Motor neuron (in vitro differentiated cells): ENCODE data around the gene ZNF468. TPM values are rescaled to one million over a fixed set of nuclear protein-coding genes. Genes with fewer than 3 reads are reported as not detected.
"Not testable (repeated sequence)": the region's sequence is repeated elsewhere in the genome, so short reads cannot be mapped to it uniquely, and the experiment has no call there.

ENCODE experiments used
- ATAC-seq, 8 experiments: fragments of 200-7000 bp; cut with Tn5 transposase; replicated peaks in 6 of 8; 2 replicates each; pipeline ENCODE4 v1.8.0; 2021; ENCODE audit warnings: mild to moderate bottlenecking in 8 of 8, moderate library complexity in 8 of 8
- H3K27ac ChIP-seq, 2 donors: fragments of 250-450 bp; sonication (Bioruptor Pico); 2 replicates each; pipeline ENCODE4 v1.9.0; 2021; ENCODE audit warnings: antibody characterized with exemption in 2 of 2, mild to moderate bottlenecking in 2 of 2, moderate library complexity in 1 of 2
- H3K4me1 ChIP-seq, 2 donors: fragments of 250-450 bp; sonication (Bioruptor Pico); replicated peaks in 1 of 2; 2 replicates each; pipeline ENCODE4 v1.6.1; 2021; ENCODE audit warnings: antibody characterized with exemption in 2 of 2, mild to moderate bottlenecking in 2 of 2, moderate library complexity in 1 of 2
- H3K4me3 ChIP-seq, 5 donors: fragments of 250-450 bp; sonication (Bioruptor Pico); 2 replicates each; pipeline ENCODE4 v1.9.0; 2021; ENCODE audit warnings: antibody characterized with exemption in 5 of 5, mild to moderate bottlenecking in 5 of 5, moderate library complexity in 4 of 5
- WGBS, 10 experiments: fragments of 450-650 bp; shearing (Covaris generic); methylation state at CpG; one replicate each; pipeline ENCODE4 v1.0.0; 2022; 5-methylcytosine and 5-hydroxymethylcytosine counted together
- in situ Hi-C, 9 experiments: fragments of 400-800 bp; cut with MboI; loops; one replicate each; pipeline ENCODE4 v1.15.0; 2021; ENCODE audit warnings: low sequenced_read_pairs in 9 of 9, low pct_unique_long_range_greater_than_20kb in 2 of 9; ENCODE audit not compliant: unreplicated experiment in 9 of 9
- total RNA-seq, 8 experiments: library from RNA; unstranded; fragments of 300-600 nt; gene quantifications; 2 replicates each; pipeline versions ENCODE4 v1.2.3 to v1.2.4, GENCODE V29; 2022

ZNF468 gene
- total RNA-seq, 8 experiments from 2014 or later = 8.2 to 29.5 (median 20.1) TPM

DNA sequence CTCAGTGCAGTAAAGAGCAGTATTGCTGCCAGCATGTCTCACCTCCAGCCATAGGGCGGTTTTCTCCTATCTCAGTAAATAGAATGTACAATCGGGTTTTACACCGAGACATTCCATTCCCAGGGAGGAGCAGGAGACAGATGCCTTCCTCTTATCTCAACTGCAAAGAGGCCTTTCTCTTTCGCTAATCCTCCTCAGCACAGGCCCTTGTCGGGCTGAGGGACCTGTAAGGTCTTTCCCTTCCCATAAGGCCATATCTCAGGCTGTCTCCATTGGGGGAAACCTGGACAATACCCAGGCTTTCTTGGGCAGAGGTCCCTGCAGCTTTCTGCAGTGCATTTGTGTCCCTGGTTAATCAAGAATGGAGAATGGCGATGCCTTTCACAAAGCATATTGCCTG lies 15.6 kb upstream of the ZNF468 start:
- in situ Hi-C loops, H3K4me3 ChIP-seq, ATAC-seq, H3K4me1 ChIP-seq, H3K27ac ChIP-seq: not testable (repeated sequence)
- WGBS, 10 experiments = 50 to 75% (median 68%) methylated on average over 1 to 2 of the region's 6 CpGs; no CpG with 5 or more reads in 6 of the 10 experiments

DNA sequence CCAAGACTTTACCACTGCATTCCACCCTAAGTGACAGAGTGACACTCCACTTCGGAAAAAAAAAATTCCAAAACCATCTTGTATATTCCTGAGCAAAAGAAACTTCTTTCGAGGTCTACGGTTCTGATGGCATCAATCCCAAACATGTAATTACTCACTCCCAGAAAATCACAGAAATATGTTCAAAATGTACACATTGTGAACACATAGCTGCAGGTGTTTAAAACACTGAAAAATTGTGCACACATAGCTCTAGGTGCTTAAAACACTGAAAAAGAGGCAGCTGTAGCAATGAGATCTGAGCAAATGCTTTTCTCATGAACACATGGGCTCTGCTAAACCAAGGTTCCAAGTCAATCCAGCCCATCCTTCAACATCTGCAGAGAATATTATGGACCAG lies 14.0 kb upstream of the ZNF468 start:
- 32 to 100% (median 88%) methylated on average over 1 to 3 of the region's 3 CpGs; no CpG with 5 or more reads in 2 of the 10 experiments for WGBS, 10 experiments
- in situ Hi-C loops = no loop called here
- ATAC-seq = no peak
- Histone ChIP-seq H3K4me1 (peaks cover 0 to 4% of the 10 kb centered on the region in 2 donors), H3K27ac (no peak overlapping the region), H3K4me3 (no peak overlapping the region)

DNA sequence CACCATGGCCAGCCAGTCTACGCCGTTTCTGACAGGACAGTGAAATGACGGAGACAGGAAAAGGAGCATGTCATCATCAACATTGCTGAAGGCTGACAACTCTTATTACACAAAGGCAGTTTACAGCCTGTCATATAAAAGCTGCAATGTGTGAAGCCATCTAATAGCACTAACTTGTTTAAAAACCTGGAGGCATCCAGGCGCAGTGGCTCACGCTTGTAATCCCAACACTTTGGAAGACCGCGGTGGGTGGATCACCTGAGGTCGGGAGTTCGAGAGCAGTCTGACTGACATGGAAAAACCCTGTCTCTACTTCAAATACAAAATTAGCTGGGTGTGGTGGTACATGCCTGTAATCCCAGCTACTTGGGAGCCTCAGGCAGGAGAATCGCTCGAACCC lies 10.6 kb upstream of the ZNF468 start:
- in situ Hi-C loops, H3K4me3 ChIP-seq, ATAC-seq, H3K27ac ChIP-seq, H3K4me1 ChIP-seq: not testable (repeated sequence)
- WGBS, 10 experiments = 50 to 100% (median 100%) methylated on average over 2 to 10 of the region's 11 CpGs; no CpG with 5 or more reads in 4 of the 10 experiments

DNA sequence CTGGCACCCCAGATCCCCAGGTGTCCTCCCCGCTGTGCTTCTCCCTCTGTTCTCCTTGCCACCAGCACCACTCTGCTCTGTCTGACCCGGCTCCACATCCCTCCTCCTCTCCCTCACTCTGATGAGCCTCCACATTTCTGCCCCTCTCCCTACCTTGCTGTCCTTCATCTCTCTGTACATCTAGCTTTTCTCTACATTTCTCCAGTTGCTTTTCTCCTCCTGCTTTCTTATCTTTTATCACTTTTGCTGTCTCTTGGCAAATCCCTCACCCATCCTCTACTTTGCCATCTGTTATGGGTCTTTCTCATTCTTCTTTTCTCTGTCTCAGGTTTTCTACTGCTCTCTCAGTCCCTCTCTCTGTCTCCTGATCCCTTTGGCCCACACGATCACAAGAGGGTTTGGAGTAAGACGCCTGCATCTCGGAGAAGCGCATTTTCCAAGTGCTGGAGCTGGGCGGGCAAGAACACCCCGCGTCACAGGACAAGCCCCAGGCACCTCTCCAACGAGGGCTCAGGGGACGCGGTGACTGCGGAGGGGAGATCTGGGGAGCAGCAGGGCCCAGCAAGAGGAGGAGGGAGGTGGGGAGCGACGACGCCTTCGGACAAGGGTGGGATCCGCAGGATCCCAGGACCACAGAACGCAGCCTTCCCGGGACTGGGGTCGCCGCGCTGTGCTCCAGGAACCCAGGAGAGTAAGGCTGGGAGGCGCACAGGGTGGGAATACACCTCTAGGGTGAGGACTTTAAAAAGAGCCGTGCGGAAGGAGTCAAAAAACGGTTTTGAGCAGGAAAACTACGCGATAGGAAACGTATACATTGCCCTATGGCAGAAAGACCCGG lies 660 bp downstream of the ZNF468 start:
- H3K4me1 ChIP-seq, H3K27ac ChIP-seq, in situ Hi-C loops: not testable (repeated sequence)
- 0 to 10% (median 0%) methylated on average over 1 to 4 of the region's 31 CpGs; no CpG with 5 or more reads in 4 of the 10 experiments for WGBS, 10 experiments
- peak; percentile 38 to 53 (median 45) for ATAC-seq
- peak overlapping the region; percentile 45 to 68 (median 61) for H3K4me3 ChIP-seq

DNA sequence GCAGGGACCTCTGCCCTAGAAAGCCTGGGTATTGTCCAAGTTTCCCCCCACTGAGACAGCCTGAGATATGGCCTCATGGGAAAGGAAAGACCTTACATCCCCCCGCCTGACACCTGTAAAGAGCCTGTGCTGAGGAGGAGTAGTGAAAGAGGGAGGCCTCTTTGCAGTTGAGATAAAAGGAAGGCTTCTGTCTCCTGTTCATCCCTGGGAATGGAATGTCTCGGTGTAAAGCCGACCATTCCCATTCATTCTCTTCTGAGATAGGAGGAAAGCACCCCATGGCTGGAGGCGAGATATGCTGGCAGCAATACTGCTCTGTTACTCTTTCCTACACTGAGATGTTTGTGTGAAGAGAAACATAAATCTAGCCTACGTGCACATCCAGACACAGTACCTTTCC lies 10.1 kb downstream of the ZNF468 start:
- H3K4me1 ChIP-seq, ATAC-seq, H3K27ac ChIP-seq, in situ Hi-C loops, H3K4me3 ChIP-seq: not testable (repeated sequence)
- WGBS, 10 experiments = 90 to 100% (median 93%) methylated on average over 2 to 3 of the region's 5 CpGs; no CpG with 5 or more reads in 7 of the 10 experiments

DNA sequence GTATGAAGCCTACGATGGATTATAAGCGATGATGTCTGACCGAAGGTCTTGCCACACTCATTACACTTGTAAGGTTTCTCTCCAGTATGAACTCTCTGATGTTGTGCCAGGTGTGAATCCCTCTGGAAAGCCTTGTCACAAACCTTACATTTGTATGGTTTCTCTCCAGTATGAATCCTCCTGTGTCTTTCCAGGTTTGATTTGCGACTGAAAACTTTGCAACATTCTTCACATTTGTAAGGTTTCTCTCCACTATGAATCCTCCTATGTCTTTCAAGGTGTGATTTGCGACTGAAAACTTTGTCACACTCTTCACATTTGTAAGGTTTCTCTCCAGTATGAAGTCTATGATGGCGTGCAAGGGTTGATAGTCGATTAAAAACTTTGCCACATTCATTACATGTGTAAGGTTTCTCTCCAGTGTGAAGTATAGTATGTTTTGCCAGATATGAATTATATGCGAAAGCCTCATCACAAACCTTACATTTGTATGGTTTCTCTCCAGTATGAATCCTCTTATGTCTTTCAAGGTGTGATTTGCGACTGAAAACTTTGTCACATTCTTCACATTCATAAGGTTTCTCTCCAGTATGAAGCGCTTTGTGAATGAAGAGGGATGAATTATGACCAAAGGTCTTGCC lies 16.5 kb downstream of the ZNF468 start:
- ATAC-seq, H3K27ac ChIP-seq, in situ Hi-C loops, H3K4me1 ChIP-seq, H3K4me3 ChIP-seq: not testable (repeated sequence)
- 80 to 100% (median 93%) methylated on average over 2 to 9 of the region's 10 CpGs for WGBS, 10 experiments

DNA sequence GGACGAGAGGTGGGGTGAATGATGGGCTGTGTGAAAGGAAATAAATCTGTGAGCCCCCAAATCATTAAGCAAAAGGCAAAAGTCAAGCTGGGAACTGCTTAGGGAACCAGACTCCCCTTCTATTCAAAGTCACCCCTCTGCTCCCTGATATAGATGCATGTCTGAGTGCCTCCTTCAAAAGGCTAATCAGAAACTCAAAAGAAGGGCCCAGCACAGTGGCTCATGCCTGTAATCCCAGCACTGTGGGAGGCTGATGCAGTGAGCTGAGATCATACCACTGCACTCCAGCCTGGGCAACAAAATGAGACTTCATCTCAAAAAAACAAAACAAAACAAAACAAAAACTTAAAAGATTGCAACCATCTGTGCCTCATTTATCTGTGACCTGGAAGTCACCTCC lies 23.1 kb downstream of the ZNF468 start:
- peak overlapping the region; percentile 18 to 19 for H3K27ac ChIP-seq
- in situ Hi-C loops, H3K4me1 ChIP-seq, H3K4me3 ChIP-seq: not testable (repeated sequence)
- WGBS, 10 experiments = 0 to 20% methylated on average over 1 of the region's 1 CpG; no CpG with 5 or more reads in 8 of the 10 experiments
- peak in 5 of 8 experiments; percentile 29 to 82 (median 77) for ATAC-seq

DNA sequence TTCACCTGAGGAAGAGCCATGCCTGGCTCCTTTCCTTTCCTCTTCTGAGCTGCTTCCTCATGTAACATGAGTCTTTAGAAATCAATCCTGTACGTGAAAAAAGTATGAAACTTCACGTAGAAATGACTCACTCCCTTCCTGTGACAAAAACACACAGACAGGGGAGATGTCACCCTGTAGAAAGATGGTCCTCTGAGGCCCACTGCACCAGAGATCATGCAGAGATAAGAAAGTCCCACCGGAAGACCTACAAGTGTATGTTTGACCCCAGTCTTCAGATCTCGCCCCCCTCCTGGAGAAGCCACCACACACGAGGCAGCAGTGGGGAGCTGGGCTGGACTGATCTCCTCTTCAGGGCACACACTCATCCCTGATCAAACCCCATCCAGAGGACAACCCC lies 23.9 kb downstream of the ZNF468 start:
- H3K4me3 ChIP-seq, ATAC-seq, H3K27ac ChIP-seq, H3K4me1 ChIP-seq, in situ Hi-C loops: not testable (repeated sequence)
- WGBS, 10 experiments = 21 to 90% (median 71%) methylated on average over 2 to 4 of the region's 5 CpGs; no CpG with 5 or more reads in 4 of the 10 experiments

DNA sequence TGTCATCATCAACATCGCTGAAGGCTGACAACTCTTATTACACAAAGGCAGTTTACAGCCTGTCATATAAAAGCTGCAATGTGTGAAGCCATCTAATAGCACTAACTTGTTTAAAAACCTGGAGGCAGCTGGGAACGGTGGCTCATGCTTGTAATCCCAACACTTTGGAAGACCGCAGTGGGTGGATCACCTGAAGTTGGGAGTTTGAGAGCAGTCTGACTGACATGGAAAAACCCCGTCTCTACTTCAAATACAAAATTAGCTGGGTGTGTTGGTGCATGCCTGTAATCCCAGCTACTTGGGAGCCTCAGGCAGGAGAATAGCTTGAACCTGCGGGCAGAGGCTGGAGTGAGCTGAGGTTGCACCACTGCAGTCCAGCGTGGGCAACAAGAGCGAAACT lies 27.6 kb downstream of the ZNF468 start:
- H3K4me3 ChIP-seq, ATAC-seq, in situ Hi-C loops, H3K4me1 ChIP-seq, H3K27ac ChIP-seq: not testable (repeated sequence)
- 51 to 84% (median 79%) methylated on average over 1 to 4 of the region's 7 CpGs; no CpG with 5 or more reads in 4 of the 10 experiments for WGBS, 10 experiments

DNA sequence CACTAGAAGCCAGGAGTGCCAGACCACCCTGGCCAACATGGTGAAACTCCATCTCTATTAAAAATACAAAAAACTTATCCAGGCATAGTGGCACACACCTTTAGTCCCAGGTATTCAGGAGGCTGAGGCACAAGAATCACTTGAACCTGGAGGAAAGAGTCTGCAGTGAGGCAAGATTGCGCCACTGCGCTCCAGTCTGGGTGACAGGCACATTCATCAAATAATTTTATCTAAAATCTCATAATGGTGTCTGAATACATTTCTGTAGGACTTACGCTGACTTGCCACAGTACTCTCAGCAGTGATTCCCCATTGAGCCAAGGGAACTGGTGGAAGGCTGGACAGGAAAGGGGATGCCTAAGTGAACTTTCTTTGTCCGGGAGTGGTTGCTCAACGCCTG lies 31.7 kb downstream of the ZNF468 start:
- no peak for ATAC-seq
- H3K27ac ChIP-seq = no peak overlapping the region

DNA sequence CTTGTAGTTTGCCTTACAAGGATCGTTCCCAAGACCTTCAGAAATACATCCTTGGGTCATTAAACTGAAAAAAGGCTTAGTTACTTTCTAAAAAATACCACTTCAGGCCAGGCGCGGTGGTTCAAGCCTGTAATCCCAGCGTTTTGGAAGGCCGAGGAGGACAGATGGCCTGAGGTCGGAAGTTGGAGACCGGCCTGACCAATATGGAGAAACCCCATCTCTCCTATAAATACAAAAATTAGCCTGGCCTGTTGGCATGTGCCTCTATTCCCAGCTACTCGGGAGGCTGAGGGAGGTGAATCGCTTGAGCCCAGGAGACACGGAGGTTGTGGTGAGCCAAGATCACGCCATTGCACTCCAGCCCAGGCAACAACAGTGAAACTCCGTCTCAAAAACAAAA lies 33.7 kb downstream of the ZNF468 start:
- ATAC-seq = no peak
- WGBS, 10 experiments = 28 to 100% (median 91%) methylated on average over 1 to 11 of the region's 12 CpGs; no CpG with 5 or more reads in 1 of the 10 experiments
- no peak overlapping the region for H3K4me3 ChIP-seq
- H3K27ac ChIP-seq = no peak overlapping the region
- peaks cover 0 to 4% of the 10 kb centered on the region in 2 donors for H3K4me1 ChIP-seq
- in situ Hi-C loops = no loop called here

More for the DNA sequence above, 31.7 kb downstream of the ZNF468 start:
- WGBS, 10 experiments = 62 to 100% (median 90%) methylated on average over 1 to 5 of the region's 5 CpGs
- in situ Hi-C loops = no loop called here
- Histone ChIP-seq H3K4me1 (no peaks in the 10 kb centered on the region), H3K4me3 (no peak overlapping the region)

DNA sequence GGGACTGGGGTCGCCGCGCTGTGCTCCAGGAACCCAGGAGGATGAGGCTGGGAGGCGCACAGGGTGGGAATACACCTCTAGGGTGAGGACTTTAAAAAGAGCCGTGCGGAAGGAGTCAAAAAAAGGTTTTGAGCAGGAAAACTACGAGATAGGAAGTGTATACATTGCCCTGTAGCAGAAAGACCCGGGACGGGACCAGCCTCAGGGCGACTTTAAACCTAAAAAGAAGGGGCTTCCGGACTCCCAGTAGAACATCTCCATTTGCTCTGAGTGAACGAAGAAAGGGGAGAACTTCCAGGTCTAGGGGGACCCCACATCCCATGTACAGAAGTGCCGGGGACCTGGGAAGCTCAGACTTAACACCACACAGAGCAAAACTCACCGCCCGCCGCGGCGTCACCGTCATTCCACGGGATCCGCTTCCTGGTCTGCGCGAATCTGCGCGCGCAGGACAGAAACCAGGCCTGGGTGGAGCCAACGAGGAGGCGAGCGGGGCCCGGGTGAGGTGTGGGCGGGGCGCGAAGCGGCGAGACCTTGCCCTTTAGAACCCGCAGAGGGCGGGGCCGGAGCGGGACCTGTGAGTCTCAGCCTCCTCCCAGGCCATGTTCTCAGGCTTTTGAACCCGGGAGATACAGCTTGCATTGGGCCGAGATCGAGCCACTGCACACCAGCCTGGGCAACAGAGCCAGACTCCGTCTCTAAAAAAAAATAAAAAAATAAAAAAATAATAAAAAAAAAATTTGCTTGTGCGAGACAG lies 36.0 kb downstream of the ZNF468 start, which contains the start of gene ZNF28:
ZNF28 (minus strand) TSS at position 430 of the 757 bp plus-strand sequence. CDS start 3,675 bp downstream, outside the sequence.
- H3K4me1 ChIP-seq, H3K27ac ChIP-seq, in situ Hi-C loops: not testable (repeated sequence)
- peak within 1 kb of the TSS; percentile 40 to 68 (median 64) for H3K4me3 ChIP-seq
- 0 to 77% (median 13%) methylated on average over 1 to 9 of the region's 44 CpGs; no CpG with 5 or more reads in 2 of the 10 experiments for WGBS, 10 experiments
- ATAC-seq = peak; percentile 97 to 99 (median 98)
